Prostate gland (tissue), 2 donors: ENCODE data around the gene EIF2S2.

Experiments used
- CTCF ChIP-seq, 4 experiments: fragments of 200-600 bp in 2 of 4; fragments of 450-650 bp in 2 of 4; sonication (generic) in 2 of 4; IDR thresholded peaks; 1 replicate in 3 of 4; 2 replicates in 1 of 4; pipeline ENCODE4 v1.5.1; 2016 to 2019; ENCODE audit warnings: antibody characterized with exemption in 4 of 4, mild to moderate bottlenecking in 2 of 4, moderate library complexity in 2 of 4
- POLR2A ChIP-seq: fragments of 450-650 bp; IDR thresholded peaks from one replicate; pipeline ENCODE4 v1.6.1; 2016; ENCODE audit warnings: antibody characterized with exemption, mild to moderate bottlenecking
- POLR2AphosphoS5 ChIP-seq: sonication (generic); formaldehyde crosslinking; IDR thresholded peaks from one replicate; pipeline ENCODE4 v1.6.1; 2017; ENCODE audit warnings: antibody characterized with exemption

DNA sequence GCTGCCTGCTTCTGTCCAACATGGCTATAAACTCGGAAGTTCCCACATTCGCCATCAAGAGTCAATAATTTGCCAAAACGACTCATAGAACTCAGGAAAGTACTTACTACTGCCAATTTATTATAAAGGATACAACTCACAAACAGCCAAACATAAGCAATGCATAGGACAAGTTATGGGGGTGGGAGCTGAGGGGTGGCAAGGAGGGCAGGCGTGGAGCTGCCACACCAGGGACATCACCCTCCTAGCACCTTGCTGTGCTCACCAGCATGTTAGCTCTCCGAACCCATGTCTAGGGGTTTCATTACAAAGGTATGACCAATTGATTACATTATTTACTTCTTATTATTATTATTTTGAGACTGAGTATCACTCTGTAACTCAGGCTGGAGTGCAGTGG, 12.4 kb downstream of the EIF2S2 start:
- TF ChIP-seq CTCF (IDR thresholded peaks at IDR 0.05) (no peak), POLR2A (no peak), POLR2AphosphoS5 (no peak)
